IMR-90 (cell line): Measurements from ENCODE around the gene TGM6. TPM values are rescaled to one million over a fixed set of nuclear protein-coding genes. Genes with fewer than 3 reads are reported as not detected.

Experiments
- ATAC-seq: fragments of 200-7000 bp; cut with Tn5 transposase; 2 replicates; pipeline ENCODE4 v1.9.1; 2020; ENCODE audit warnings: low read depth, mild to moderate bottlenecking, moderate library complexity
- BruUV-seq: library from RNA; stranded (reverse); fragments of 400-500 nt; replicated peaks from 2 replicates; lab custom pipeline; 2021; lab: Mats Ljungman, UMichigan
- CTCF ChIA-PET: fragments of 300-600 bp; formaldehyde crosslinking; extraction: SDS; loops from one replicate; lab custom pipeline; 2021; ENCODE audit warnings: antibody characterized with exemption; lab: Yijun Ruan, JAX
- POLR2A ChIA-PET: fragments of 300-600 bp; sonication (Branson Sonifier 250); formaldehyde crosslinking; loops from one replicate; lab custom pipeline; 2022; ENCODE audit warnings: antibody characterized with exemption; ENCODE audit not compliant: unreplicated experiment; lab: Charles Lee
- DNase-seq: peaks from one replicate; pipeline ENCODE4 v3.0.0; 2013
- H2AFZ ChIP-seq: replicated peaks from 2 replicates; pipeline ENCODE3; 2013; ENCODE audit warnings: low read length, mild to moderate bottlenecking; ENCODE audit not compliant: poor library complexity
- H2AK5ac ChIP-seq: 2 replicates; pipeline ENCODE4 v1.6.1; 2013; ENCODE audit warnings: low read depth, low read length, inconsistent platforms
- H2AK9ac ChIP-seq: replicated peaks from 2 replicates; pipeline ENCODE3; 2013; ENCODE audit warnings: mild to moderate bottlenecking, low read depth, low read length, moderate library complexity; ENCODE audit not compliant: poor library complexity
- H2BK120ac ChIP-seq: 2 replicates; pipeline ENCODE4 v1.6.1; 2013; ENCODE audit warnings: low read depth, low read length, inconsistent platforms
- H2BK15ac ChIP-seq: 3 replicates; pipeline ENCODE4 v1.6.1; 2013; ENCODE audit warnings: low read depth, low read length, inconsistent platforms
- H2BK20ac ChIP-seq: 2 replicates; pipeline ENCODE4 v1.6.1; 2013; ENCODE audit warnings: low read depth, mild to moderate bottlenecking, inconsistent platforms, low read length, moderate library complexity
- H2BK5ac ChIP-seq: 2 replicates; pipeline ENCODE4 v1.6.1; 2013; ENCODE audit warnings: mild to moderate bottlenecking, low read depth, low read length, inconsistent platforms; ENCODE audit not compliant: poor library complexity, severe bottlenecking
- H3K14ac ChIP-seq: replicated peaks from 2 replicates; pipeline ENCODE4 v1.6.1; 2013; ENCODE audit warnings: low read depth, low read length, inconsistent platforms
- H3K18ac ChIP-seq: 2 replicates; pipeline ENCODE4 v1.6.1; 2013; ENCODE audit warnings: low read depth, low read length, control low read depth
- H3K23ac ChIP-seq: 2 replicates; pipeline ENCODE4 v1.6.1; 2013; ENCODE audit warnings: low read depth, low read length, inconsistent platforms
- H3K27ac ChIP-seq: 2 replicates; pipeline ENCODE4 v1.5.1; 2013; ENCODE audit warnings: mild to moderate bottlenecking, control low read depth, low read length; ENCODE audit not compliant: insufficient read depth
- H3K27me3 ChIP-seq: 2 replicates; pipeline ENCODE4 v1.6.1; 2013; ENCODE audit warnings: low read length; ENCODE audit not compliant: control insufficient read depth, insufficient read depth
- H3K36me3 ChIP-seq: 2 replicates; pipeline ENCODE4 v1.6.1; 2013; ENCODE audit warnings: low read length, mixed read lengths; ENCODE audit not compliant: control insufficient read depth, insufficient read depth
- H3K4ac ChIP-seq: 2 replicates; pipeline ENCODE4 v1.6.1; 2013; ENCODE audit warnings: low read depth, low read length, inconsistent platforms
- H3K4me1 ChIP-seq: 2 replicates; pipeline ENCODE4 v1.6.1; 2013; ENCODE audit warnings: low read length, mixed read lengths; ENCODE audit not compliant: control insufficient read depth, insufficient read depth
- H3K4me2 ChIP-seq: 2 replicates; pipeline ENCODE4 v1.6.1; 2013; ENCODE audit warnings: low read depth, mild to moderate bottlenecking, control low read depth, low read length, moderate library complexity
- H3K4me3 ChIP-seq: 2 replicates; pipeline ENCODE4 v1.5.1; 2013; ENCODE audit warnings: low read depth, mild to moderate bottlenecking, control low read depth, low read length, moderate library complexity; ENCODE audit not compliant: insufficient read depth
- H3K56ac ChIP-seq: 2 replicates; pipeline ENCODE4 v1.6.1; 2013; ENCODE audit warnings: low read length, inconsistent platforms; ENCODE audit not compliant: insufficient read depth; ENCODE audit errors: extremely low read depth
- H3K79me1 ChIP-seq, 2 experiments: 2 replicates each; pipeline ENCODE4 v1.6.1; 2013; ENCODE audit warnings: low read length in 2 of 2, inconsistent platforms in 1 of 2, low read depth in 1 of 2
- H3K9ac ChIP-seq: 2 replicates; pipeline ENCODE4 v1.6.1; 2013; ENCODE audit warnings: low read depth, low read length, control low read depth
- H3K9me1 ChIP-seq: 2 replicates; pipeline ENCODE4 v1.6.1; 2013; ENCODE audit warnings: low read length, inconsistent platforms; ENCODE audit not compliant: insufficient read depth
- H3K9me3 ChIP-seq: 2 replicates; pipeline ENCODE4 v1.6.1; 2013; ENCODE audit warnings: low read length; ENCODE audit not compliant: control insufficient read depth, insufficient read depth
- H4K20me1 ChIP-seq: 2 replicates; pipeline ENCODE4 v1.6.1; 2013; ENCODE audit warnings: low read length, inconsistent platforms; ENCODE audit not compliant: insufficient read depth
- H4K5ac ChIP-seq: 2 replicates; pipeline ENCODE4 v1.6.1; 2013; ENCODE audit warnings: mild to moderate bottlenecking, low read depth, low read length, control low read depth
- H4K8ac ChIP-seq, 2 experiments: 2 replicates each; pipeline ENCODE4 v1.6.1; 2013; ENCODE audit warnings: low read depth in 2 of 2, low read length in 2 of 2, control low read depth in 1 of 2, inconsistent platforms in 1 of 2
- H4K91ac ChIP-seq: 2 replicates; pipeline ENCODE4 v1.6.1; 2013; ENCODE audit warnings: low read depth, low read length, inconsistent platforms; ENCODE audit not compliant: insufficient read depth
- CEBPB ChIP-seq: IDR thresholded peaks from 2 replicates; pipeline ENCODE4 v1.6.1; 2012; ENCODE audit warnings: low read depth, low read length, improper control_type of control experiment
- MAZ ChIP-seq: IDR thresholded peaks from 2 replicates; pipeline ENCODE4 v1.6.1; 2012; ENCODE audit warnings: low read depth, mild to moderate bottlenecking, low read length, improper control_type of control experiment, moderate library complexity, borderline replicate concordance
- NFE2L2 ChIP-seq: fragments of 150-350 bp; IDR thresholded peaks from 2 replicates; pipeline ENCODE4 v1.6.1; 2016; ENCODE audit warnings: low read depth, mild to moderate bottlenecking, low read length
- SMC3 ChIP-seq: fragments of 150-350 bp; IDR thresholded peaks from 2 replicates; pipeline ENCODE4 v1.6.1; 2016; ENCODE audit warnings: low read depth, mild to moderate bottlenecking, antibody characterized with exemption, low read length, moderate library complexity
- WGBS, 2 experiments: methylation state at CpG; one replicate each; pipeline versions ENCODE4 v1.1.5 to v1.1.7; 2013; ENCODE audit warnings: missing lambda C conversion rate in 2 of 2; ENCODE audit not compliant: insufficient read length in 1 of 2; ENCODE audit errors: extremely low coverage in 2 of 2; 5-methylcytosine and 5-hydroxymethylcytosine counted together
- dilution Hi-C: fragments of 300-500 bp; cut with HindIII; formaldehyde crosslinking; loops from one replicate; pipeline ENCODE4 v1.14.3; 2018; ENCODE audit warnings: low sequenced_read_pairs; ENCODE audit not compliant: unreplicated experiment
- in situ Hi-C: fragments of 300-500 bp; cut with MboI; formaldehyde crosslinking; loops from 3 replicates; pipeline ENCODE4 v1.14.3; 2019; ENCODE audit warnings: low sequenced_read_pairs, inconsistent platforms, mixed read lengths
- intact Hi-C: fragments of 100-400 bp; cut with micrococcal nuclease; formaldehyde crosslinking; loops from 2 replicates; pipeline ENCODE4 v1.10.0; 2022
- polyA plus RNA-seq, 3 experiments: library from polyadenylated mRNA; depleted of rRNA; stranded (reverse); fragments of >200 nt; gene quantifications; 2 replicates each; pipeline ENCODE4 v1.2.3, GENCODE V29; 2012; ENCODE audit warnings: low replicate concordance in 1 of 3
- total RNA-seq: library from RNA; depleted of rRNA; stranded (reverse); fragments of >200 nt; gene quantifications from 2 replicates; pipeline ENCODE4 v1.2.3, GENCODE V29; 2012
- TF ChIP-seq, protein P1 (sequence below): fragments of 150-350 bp; IDR thresholded peaks from 2 replicates; pipeline ENCODE4 v1.6.1; 2017; ENCODE audit warnings: mild to moderate bottlenecking, antibody characterized with exemption, low read length, low read depth
- TF ChIP-seq, protein P2 (sequence below): conservative IDR thresholded peaks from 2 replicates; pipeline ENCODE4 v1.5.1; 2012; ENCODE audit warnings: mild to moderate bottlenecking, low read depth, low read length, improper control_type of control experiment
- TF ChIP-seq, protein P3 (sequence below): fragments of 150-350 bp; IDR thresholded peaks from 2 replicates; pipeline ENCODE4 v1.6.1; 2016; ENCODE audit warnings: low read depth, mild to moderate bottlenecking, low read length, moderate library complexity, borderline replicate concordance

Gene TGM6
- total and polyA plus RNA-seq, 2 of the 4 experiments (the other 2 are of a cell fraction), result not detected

- Histone ChIP-seq H3K4me2 (peak overlapping the region; percentile 71), H3K27ac (peak overlapping the region; percentile 22; the same call in 1 of the 2 replicates), H2BK120ac (no peak overlapping the region), H3K23ac (peak overlapping the region; percentile 87), H4K5ac (no peak overlapping the region), H3K56ac (no peak overlapping the region), H2BK5ac (no peak overlapping the region), H2BK20ac (no peak overlapping the region), H4K8ac (no peak overlapping the region), H2AK9ac (no peak overlapping the region), H3K9ac (peak overlapping the region; percentile 58; the same call in 1 of the 2 replicates), H4K91ac (no peak overlapping the region), H3K79me1 (peaks cover 21 to 42% of the 10 kb centered on the region in 2 experiments), H2AK5ac (0 out of 2 replicates have a peak overlapping the region, but pooled peaks have one; percentile 10), H2BK15ac (no peak overlapping the region), H3K9me1 (peaks cover 18% of the 10 kb centered on the region), H3K27me3 (no peaks in the 10 kb centered on the region), H3K14ac (peak overlapping the region; percentile 40; the same call in 1 of the 2 replicates), H3K36me3 (peaks cover 33% of the 10 kb centered on the region), H3K4me1 (peaks cover 7% of the 10 kb centered on the region), H3K4ac (0 out of 2 replicates have a peak overlapping the region, but pooled peaks have one; percentile 45), H3K9me3 (no peaks in the 10 kb centered on the region), H4K20me1 (peaks cover 48% of the 10 kb centered on the region), H3K18ac (no peak overlapping the region), H2AFZ (no peak overlapping the region), H3K4me3 (peak overlapping the region; percentile 76)
- ATAC-seq (no peak), DNase-seq (peak; percentile 29)
- in situ Hi-C loops, result loop anchor here (10.0 to 25.0 kb wide), 2 partner anchors 176 to 706 kb away; no protein-coding TSS in a partner anchor
- TF ChIP-seq CEBPB, result no peak
- TF ChIP-seq NFE2L2, result no peak
- TF ChIP-seq, protein P1, sequence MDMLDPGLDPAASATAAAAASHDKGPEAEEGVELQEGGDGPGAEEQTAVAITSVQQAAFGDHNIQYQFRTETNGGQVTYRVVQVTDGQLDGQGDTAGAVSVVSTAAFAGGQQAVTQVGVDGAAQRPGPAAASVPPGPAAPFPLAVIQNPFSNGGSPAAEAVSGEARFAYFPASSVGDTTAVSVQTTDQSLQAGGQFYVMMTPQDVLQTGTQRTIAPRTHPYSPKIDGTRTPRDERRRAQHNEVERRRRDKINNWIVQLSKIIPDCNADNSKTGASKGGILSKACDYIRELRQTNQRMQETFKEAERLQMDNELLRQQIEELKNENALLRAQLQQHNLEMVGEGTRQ, result no peak
- TF ChIP-seq, protein P2, sequence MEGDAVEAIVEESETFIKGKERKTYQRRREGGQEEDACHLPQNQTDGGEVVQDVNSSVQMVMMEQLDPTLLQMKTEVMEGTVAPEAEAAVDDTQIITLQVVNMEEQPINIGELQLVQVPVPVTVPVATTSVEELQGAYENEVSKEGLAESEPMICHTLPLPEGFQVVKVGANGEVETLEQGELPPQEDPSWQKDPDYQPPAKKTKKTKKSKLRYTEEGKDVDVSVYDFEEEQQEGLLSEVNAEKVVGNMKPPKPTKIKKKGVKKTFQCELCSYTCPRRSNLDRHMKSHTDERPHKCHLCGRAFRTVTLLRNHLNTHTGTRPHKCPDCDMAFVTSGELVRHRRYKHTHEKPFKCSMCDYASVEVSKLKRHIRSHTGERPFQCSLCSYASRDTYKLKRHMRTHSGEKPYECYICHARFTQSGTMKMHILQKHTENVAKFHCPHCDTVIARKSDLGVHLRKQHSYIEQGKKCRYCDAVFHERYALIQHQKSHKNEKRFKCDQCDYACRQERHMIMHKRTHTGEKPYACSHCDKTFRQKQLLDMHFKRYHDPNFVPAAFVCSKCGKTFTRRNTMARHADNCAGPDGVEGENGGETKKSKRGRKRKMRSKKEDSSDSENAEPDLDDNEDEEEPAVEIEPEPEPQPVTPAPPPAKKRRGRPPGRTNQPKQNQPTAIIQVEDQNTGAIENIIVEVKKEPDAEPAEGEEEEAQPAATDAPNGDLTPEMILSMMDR, result no peak
- no peak for TF ChIP-seq SMC3
- TF ChIP-seq MAZ, result no peak
- TF ChIP-seq, protein P3, sequence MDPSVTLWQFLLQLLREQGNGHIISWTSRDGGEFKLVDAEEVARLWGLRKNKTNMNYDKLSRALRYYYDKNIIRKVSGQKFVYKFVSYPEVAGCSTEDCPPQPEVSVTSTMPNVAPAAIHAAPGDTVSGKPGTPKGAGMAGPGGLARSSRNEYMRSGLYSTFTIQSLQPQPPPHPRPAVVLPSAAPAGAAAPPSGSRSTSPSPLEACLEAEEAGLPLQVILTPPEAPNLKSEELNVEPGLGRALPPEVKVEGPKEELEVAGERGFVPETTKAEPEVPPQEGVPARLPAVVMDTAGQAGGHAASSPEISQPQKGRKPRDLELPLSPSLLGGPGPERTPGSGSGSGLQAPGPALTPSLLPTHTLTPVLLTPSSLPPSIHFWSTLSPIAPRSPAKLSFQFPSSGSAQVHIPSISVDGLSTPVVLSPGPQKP, result no peak
- dilution Hi-C loops, result no loop called here
- intact Hi-C loops, result no loop called here
- WGBS, 2 experiments, result 74% methylated on average over 4 of the region's 11 CpGs; no CpG with 5 or more reads in 1 of the 2 experiments
- ChIA-PET CTCF (no interaction called here), POLR2A (no interaction called here)
- no TSS peak for BruUV-seq
These were observed 88.1 kb downstream of the TGM6 start for GRCh38 chr20:2468581-2469407.
